K562 (cell line): ENCODE results near the gene TMEM243. TPM values are rescaled to one million over a fixed set of nuclear protein-coding genes. Genes with fewer than 3 reads are reported as not detected.

Source experiments
- ATF6 ChIP-seq: sonication (generic); formaldehyde crosslinking; IDR thresholded peaks from 2 replicates; pipeline ENCODE4 v1.4.0; 2020; ENCODE audit warnings: mild to moderate bottlenecking, missing genetic modification reagents
- E2F4 ChIP-seq: sonication (generic); formaldehyde crosslinking; IDR thresholded peaks from 2 replicates; pipeline ENCODE4 v1.8.0; 2022; ENCODE audit warnings: mild to moderate bottlenecking, low read depth, missing genetic modification reagents
- ESRRB ChIP-seq: fragments of 250-450 bp; sonication (Bioruptor Pico); IDR thresholded peaks from 2 replicates; pipeline ENCODE4 v1.5.0; 2020; ENCODE audit warnings: mild to moderate bottlenecking, moderate library complexity, borderline replicate concordance
- FOSL1 ChIP-seq: fragments of 200-800 bp; sonication (Bioruptor generic); conservative IDR thresholded peaks from 2 replicates; pipeline ENCODE4 v1.6.1; 2016; ENCODE audit warnings: missing genetic modification characterization, missing compliant biosample characterization
- KDM2B ChIP-seq: fragments of 250-450 bp; sonication (Bioruptor Pico); IDR thresholded peaks from 2 replicates; pipeline ENCODE4 v1.8.0; 2021; ENCODE audit warnings: mild to moderate bottlenecking, moderate library complexity
- LCOR ChIP-seq: sonication (generic); formaldehyde crosslinking; IDR thresholded peaks from 2 replicates; pipeline ENCODE4 v1.8.0; 2022; ENCODE audit warnings: mild to moderate bottlenecking, missing genetic modification reagents
- LEF1 ChIP-seq: fragments of 450-650 bp; IDR thresholded peaks from 2 replicates; pipeline ENCODE4 v1.6.1; 2016; ENCODE audit warnings: mild to moderate bottlenecking
- MYC ChIP-seq, 2 experiments: fragments of 250-450 bp in 1 of 2; sonication (Bioruptor Pico) in 1 of 2; IDR thresholded peaks; 2 replicates each; pipeline versions ENCODE4 v1.5.1 to v1.6.1; 2012 to 2021; ENCODE audit warnings: low read depth in 2 of 2, borderline replicate concordance in 1 of 2, improper control_type of control experiment in 1 of 2, low read length in 1 of 2, mild to moderate bottlenecking in 1 of 2, moderate library complexity in 1 of 2
- PTBP1 ChIP-seq: fragments of 200-400 bp; formaldehyde crosslinking; IDR thresholded peaks from 2 replicates; pipeline ENCODE4 v1.6.1; 2017; ENCODE audit warnings: low read depth, low read length
- PTTG1 ChIP-seq: fragments of 450-650 bp; IDR thresholded peaks from 2 replicates; pipeline ENCODE4 v1.6.1; 2016; ENCODE audit warnings: low read depth, mild to moderate bottlenecking, missing genetic modification characterization, missing compliant biosample characterization
- SLC30A9 ChIP-seq: fragments of 250-450 bp; sonication (Bioruptor Pico); IDR thresholded peaks from 2 replicates; pipeline ENCODE4 v1.8.0; 2022; ENCODE audit warnings: mild to moderate bottlenecking, moderate library complexity
- ZBED1 ChIP-seq: IDR thresholded peaks from 2 replicates; pipeline ENCODE4 v1.6.1; 2014
- ZNF217 ChIP-seq: sonication (generic); formaldehyde crosslinking; IDR thresholded peaks from 2 replicates; pipeline ENCODE4 v1.8.0; 2022; ENCODE audit warnings: mild to moderate bottlenecking, missing genetic modification reagents
- ZNF239 ChIP-seq: fragments of 250-450 bp; sonication (Bioruptor Pico); IDR thresholded peaks from 2 replicates; pipeline ENCODE4 v1.4.0; 2020; ENCODE audit warnings: mild to moderate bottlenecking
- ZNF436 ChIP-seq: fragments of 250-450, 450-650 bp; sonication (Bioruptor Pico); formaldehyde crosslinking; IDR thresholded peaks from 2 replicates; pipeline ENCODE4 v1.7.0; 2020; ENCODE audit warnings: mild to moderate bottlenecking
- ZNF57 ChIP-seq: fragments of 450-650 bp; formaldehyde crosslinking; IDR thresholded peaks from 2 replicates; pipeline ENCODE4 v1.4.0; 2020; ENCODE audit warnings: mild to moderate bottlenecking, moderate library complexity
- ZNF780A ChIP-seq: fragments of 250-450 bp; sonication (Bioruptor Pico); IDR thresholded peaks from 2 replicates; pipeline ENCODE4 v1.5.0; 2021; ENCODE audit warnings: mild to moderate bottlenecking
- polyA plus RNA-seq, 8 experiments: library from polyadenylated mRNA; depleted of rRNA in 4 of 8; stranded (reverse) in 5 of 8; unstranded in 3 of 8; fragments of >200 nt; fragmentation: Nextera tagmentation in 2 of 8; fragmentation: Illumina TruSeq in 1 of 8; extraction: Ambion mirVana in 2 of 8; extraction: Trizol in 1 of 8; gene quantifications; 2 replicates each; pipeline versions ENCODE4 v1.2.1 to v1.2.3, GENCODE V29; 2011 to 2014; ENCODE audit warnings: inconsistent platforms in 1 of 8, missing spikeins in 1 of 8
- total RNA-seq, 7 experiments: library from RNA; depleted of rRNA in 6 of 7; stranded (reverse); fragments of >200 nt in 6 of 7; fragmentation: Illumina TruSeq in 2 of 7; extraction: Trizol in 2 of 7; gene quantifications; 2 replicates each; pipeline versions ENCODE4 v1.2.1 to v1.2.3, GENCODE V29; 2011 to 2021; ENCODE audit warnings: low replicate concordance in 1 of 7
- TF ChIP-seq, protein P1 (sequence below): fragments of 450-650 bp; formaldehyde crosslinking; IDR thresholded peaks from 2 replicates; pipeline ENCODE4 v1.4.0; 2020; ENCODE audit warnings: mild to moderate bottlenecking, mixed read lengths

Gene TMEM243
- total and polyA plus RNA-seq, 9 of the 15 experiments (the other 6 are each of a cell fraction or from before 2014, with no cell fraction given): 3.9 to 8.6 (median 6.1) TPM

- TF ChIP-seq, protein P1, sequence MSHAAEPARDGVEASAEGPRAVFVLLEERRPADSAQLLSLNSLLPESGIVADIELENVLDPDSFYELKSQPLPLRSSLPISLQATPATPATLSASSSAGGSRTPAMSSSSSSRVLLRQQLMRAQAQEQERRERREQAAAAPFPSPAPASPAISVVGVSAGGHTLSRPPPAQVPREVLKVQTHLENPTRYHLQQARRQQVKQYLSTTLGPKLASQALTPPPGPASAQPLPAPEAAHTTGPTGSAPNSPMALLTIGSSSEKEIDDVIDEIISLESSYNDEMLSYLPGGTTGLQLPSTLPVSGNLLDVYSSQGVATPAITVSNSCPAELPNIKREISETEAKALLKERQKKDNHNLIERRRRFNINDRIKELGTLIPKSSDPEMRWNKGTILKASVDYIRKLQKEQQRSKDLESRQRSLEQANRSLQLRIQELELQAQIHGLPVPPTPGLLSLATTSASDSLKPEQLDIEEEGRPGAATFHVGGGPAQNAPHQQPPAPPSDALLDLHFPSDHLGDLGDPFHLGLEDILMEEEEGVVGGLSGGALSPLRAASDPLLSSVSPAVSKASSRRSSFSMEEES (CRISPR knock-in tag): no peak
- no peak for TF ChIP-seq ZNF436 (CRISPR knock-in tag)
- TF ChIP-seq FOSL1: no peak
- TF ChIP-seq ZNF217 (CRISPR knock-in tag): no peak
- peak; percentile 90 for TF ChIP-seq MYC (IDR thresholded peaks at IDR 0.05; ENCODE audit: low read depth, low read length)
- TF ChIP-seq MYC (CRISPR knock-in tag; IDR thresholded peaks at IDR 0.05; ENCODE audit: borderline replicate concordance, low read depth): peak; percentile 32; the same call in 1 of the 2 replicates
- no peak for TF ChIP-seq SLC30A9 (CRISPR knock-in tag)
- TF ChIP-seq ZNF780A (CRISPR knock-in tag): no peak
- TF ChIP-seq ZBED1: 0 out of 2 replicates have a peak, but pooled peaks have one; percentile 13
- peak; percentile 85 for TF ChIP-seq KDM2B (CRISPR knock-in tag)
- TF ChIP-seq ZNF239: no peak
- no peak for TF ChIP-seq PTBP1
- TF ChIP-seq PTTG1 (tag): no peak
- 0 out of 2 replicates have a peak, but pooled peaks have one; percentile 64 for TF ChIP-seq ATF6 (CRISPR knock-in tag)
- no peak for TF ChIP-seq ZNF57 (CRISPR knock-in tag)
- TF ChIP-seq LCOR (CRISPR knock-in tag): peak; percentile 91
- peak; percentile 45 for TF ChIP-seq LEF1
- TF ChIP-seq ESRRB (CRISPR knock-in tag): no peak
- TF ChIP-seq E2F4 (CRISPR knock-in tag): peak; percentile 94
These were observed 67.2 kb downstream of the TMEM243 start, which contains the start of gene DMTF1 (continued) for GRCh38 chr7:87152112-87152896.
